ENCODE data around the gene INPP4B.

The INPP4B gene

DNA sequence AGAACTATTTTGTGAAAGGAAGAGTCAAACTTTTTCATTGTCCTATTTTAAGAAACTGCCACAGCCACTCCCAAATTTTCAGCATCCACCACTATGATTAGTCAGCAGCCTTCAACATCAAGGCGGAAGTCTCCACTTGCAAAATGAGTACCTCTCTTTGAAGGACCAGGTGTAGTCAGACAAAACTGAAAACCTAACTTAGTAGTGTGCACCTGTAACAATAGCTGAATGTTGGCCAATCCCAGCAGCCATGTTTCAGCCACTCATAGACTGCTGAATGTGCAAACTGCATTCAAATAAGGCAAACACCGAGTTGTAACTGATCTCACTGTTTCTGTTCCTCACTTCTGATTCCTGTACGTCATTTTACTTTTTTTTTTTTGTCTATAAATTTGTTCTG is 868.7 kb downstream of the INPP4B start:
- DNase-seq (ENCODE audit: low read depth), result no peak

All from activated T-helper 1 cell treated with Interleukin-2 at 50 U/mL for 16 hours (primary cell).